Putamen (tissue), 1 donor: ENCODE measurements around the gene SKP2.

Experiments used
- DNase-seq: peaks from one replicate; pipeline ENCODE4 v3.0.0-alpha.2; 2016; ENCODE audit warnings: low spot score

SKP2 gene

DNA sequence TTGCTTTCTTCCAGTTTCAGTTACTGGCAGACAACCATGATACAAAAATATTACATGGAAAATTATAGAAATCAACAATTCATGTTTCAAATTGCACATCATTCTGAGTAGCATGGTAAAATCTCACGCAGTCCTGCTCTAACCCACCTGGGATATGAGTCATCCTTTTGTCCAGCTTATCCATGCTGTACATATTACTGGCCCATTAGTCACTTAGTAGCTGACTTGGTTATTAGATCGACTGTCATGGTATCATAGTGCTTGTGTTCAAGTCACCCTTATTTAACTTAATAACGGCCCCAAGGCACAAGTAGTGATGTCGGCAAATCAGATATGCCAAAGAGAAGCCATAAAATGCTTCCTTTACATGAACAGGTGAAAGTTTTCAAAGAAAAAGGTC lies 48.6 kb downstream of the SKP2 start:
- DNase-seq: no peak

DNA sequence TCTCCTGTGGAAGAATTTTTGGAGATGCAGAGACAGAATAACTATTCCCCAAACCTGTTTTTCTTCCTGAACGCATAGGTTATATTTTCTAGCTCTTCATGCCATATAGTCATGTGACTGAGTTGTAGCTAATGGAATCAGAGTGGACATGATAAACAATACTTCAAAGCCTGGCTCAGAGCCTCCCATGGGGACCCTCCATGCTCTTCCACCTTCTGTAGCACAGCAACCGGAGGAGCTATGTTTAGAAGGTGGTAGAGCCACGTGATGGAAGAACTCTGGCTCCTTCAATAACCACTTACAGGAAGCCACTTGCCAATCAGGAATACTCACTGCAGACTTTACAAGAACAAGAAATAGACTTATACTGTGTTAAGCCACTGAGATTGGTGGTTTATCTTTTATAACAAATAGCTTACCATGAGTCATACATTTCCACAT lies 50.6 kb downstream of the SKP2 start:
- no peak for DNase-seq

DNA sequence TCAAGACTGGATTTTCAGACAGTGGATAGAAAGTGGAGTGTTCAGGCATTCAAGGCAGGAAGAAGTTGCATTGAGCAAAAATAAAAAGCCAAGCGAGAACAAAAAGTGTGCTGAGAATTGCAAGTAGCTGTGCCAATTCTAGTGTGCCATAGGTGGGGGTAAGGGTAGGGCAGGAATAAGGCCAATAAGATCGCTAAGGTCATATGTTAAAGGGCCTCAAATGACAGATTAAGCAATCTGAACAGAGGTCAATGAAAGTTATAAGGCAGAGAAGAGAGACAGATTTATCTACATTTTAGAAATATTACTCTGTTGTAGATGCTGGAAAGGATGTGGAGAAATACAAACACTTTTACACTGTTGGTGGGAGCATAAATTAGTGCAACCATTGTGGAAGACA lies 53.4 kb downstream of the SKP2 start:
- DNase-seq: no peak

DNA sequence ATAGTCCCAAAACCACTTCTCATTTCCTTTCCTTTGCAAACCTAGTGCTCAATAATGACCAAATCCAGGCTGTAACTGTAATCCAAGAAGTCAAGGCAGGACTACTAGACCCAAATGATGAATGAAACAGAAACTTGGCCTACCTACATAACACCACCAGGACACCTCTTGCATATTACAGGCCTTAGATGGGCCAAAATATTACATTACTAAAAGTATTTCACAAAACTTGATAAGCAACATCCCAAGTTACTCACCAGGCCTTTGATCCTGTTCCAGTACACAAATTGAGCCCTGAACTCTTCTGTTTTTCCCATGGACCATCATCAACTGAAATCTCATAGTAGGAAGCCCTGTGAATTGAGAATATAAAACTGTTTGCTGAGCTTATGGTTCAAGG lies 55.0 kb downstream of the SKP2 start:
- no peak for DNase-seq

DNA sequence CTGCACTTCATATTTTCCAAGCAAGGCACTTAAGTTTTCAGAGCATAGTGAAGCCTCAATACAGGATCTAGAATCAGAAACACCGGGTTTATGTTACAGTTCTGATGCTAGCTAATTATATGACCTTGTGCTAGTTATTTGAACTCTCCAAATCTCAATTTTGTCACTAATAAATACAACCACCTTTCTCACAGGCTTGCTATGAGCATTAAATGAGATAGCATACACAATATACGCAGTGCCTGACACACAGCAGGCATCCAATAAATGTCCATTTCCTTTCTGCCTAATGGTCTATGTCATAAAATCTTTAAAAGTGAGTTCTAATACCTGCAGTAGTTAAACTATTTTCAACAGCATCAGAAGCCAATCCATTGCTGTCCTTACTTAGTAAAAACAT lies 56.9 kb downstream of the SKP2 start:
- no peak for DNase-seq

- DNase-seq: no peak
Measured at GRCh38 chr5:36209664-36210063, 57.8 kb downstream of the SKP2 start.

DNA sequence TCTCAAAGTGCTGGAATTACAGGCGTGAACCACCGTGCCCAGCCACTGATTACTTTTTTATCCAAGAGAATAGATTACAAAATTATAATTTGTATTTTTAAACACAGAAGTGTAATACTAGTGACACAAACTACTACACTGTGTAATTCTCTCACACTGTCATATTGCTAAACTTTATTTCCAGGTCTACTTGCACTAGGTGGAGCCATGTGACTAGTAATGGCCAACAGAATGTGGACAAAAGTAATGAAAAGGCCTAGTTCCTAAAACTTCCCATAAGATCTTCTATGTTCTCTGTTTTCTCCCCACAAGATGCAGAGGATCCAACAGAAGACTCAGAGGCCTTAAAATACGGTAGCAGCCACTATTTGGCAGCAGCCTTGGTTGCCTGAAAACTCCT lies 62.5 kb downstream of the SKP2 start:
- no peak for DNase-seq

GRCh38 chr5:36215910-36216309 lies 64.0 kb downstream of the SKP2 start:
- DNase-seq: no peak

DNA sequence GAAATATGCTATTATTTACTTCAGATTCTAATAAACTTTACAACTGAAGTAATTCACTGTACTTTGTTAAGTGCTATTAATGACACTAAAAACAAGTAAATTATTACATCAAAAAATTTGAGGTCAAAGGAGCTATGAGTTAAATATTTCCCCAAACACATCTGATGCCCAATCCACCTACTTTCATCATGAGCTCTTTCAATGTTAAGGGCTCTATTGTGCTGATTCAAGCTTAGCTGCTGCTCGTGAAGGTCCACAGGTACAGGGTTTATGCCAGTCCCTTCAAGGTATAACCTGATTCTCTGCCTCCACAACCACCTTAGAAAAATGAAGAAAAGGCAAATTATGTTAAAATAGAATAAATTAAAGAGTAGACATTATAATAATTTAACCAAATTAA lies 65.7 kb downstream of the SKP2 start:
- no peak for DNase-seq

- no peak for DNase-seq
Measured at GRCh38 chr5:36217988-36218387, 66.1 kb downstream of the SKP2 start.

GRCh38 chr5:36222620-36223019 lies 70.7 kb downstream of the SKP2 start:
- DNase-seq: no peak

DNA sequence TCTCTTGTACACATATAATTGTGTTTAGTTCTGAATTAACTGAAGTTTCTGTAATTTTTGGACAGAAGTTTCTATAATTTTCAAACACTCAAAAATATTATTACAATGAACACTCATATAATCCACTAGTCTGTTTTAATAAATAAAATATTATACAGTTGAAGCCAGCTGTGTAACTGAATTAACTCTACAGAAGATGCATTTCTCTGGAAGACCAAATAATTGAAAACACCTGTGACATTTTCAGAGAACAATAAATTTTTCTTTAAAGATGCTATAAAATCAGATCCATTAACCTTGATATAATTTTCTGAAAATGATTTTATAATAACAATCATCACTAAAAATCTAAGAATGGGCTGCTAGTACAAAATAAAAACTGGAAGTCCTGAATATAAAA lies 75.1 kb downstream of the SKP2 start:
- DNase-seq: no peak

- DNase-seq: no peak
Measured at GRCh38 chr5:36228505-36228904, 76.6 kb downstream of the SKP2 start.

DNA sequence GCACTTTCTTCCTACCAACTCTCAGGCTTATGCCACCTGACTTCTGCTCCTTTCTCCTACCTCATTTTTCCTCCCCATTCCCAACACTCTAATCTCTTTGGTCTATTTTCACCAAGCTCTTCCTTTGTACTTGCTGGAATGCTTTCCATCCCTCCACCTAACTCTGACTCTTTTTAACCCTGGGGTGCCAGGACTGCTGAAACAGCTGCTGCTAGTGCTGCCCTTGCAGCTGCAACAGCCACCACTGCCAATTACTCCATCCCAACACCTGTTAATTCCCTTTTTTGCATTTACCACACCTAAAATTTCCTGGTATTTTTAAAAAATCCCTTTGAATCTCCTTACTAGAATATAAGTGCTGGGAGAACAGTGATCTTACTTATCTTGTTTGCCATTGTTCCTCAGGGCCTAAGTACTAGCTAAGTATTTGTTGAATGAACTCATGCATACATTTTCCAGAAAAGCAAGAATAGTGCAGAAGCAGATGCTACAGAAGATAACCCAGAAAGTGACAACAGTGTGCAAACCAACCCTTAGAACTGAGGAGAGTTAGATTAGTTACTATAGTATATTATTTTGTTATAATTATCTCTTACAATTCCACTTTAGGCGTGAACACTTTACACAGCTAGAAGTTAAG lies 78.4 kb downstream of the SKP2 start:
- DNase-seq: no peak

- DNase-seq: no peak
Measured at GRCh38 chr5:36232533-36232932, 80.6 kb downstream of the SKP2 start.
